ENCODE data around the gene ARHGAP1.

ARHGAP1 gene

GRCh38 chr11:46692450-46692849, 8.0 kb downstream of the ARHGAP1 start:
- no peak for DNase-seq

DNA sequence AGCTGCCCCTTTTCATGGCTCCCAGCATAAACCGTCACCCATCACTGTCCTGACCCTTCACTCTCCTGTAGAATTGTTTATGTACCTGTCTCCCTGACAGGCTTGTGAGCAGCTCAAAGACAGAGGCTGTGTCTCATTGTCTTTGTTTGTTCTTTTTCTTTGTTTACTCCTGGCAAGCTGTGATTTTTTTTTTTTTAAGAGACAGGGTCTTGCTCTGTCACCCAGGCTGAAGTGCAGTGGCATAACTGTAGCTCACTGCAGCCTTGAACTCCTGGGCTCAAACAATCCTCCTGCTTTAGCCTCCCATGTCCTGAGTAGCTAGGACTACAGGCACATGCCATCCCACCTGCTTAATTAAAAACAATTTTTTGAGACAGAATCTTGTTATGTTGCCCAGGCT, 9.7 kb downstream of the ARHGAP1 start:
- no peak for DNase-seq

DNA sequence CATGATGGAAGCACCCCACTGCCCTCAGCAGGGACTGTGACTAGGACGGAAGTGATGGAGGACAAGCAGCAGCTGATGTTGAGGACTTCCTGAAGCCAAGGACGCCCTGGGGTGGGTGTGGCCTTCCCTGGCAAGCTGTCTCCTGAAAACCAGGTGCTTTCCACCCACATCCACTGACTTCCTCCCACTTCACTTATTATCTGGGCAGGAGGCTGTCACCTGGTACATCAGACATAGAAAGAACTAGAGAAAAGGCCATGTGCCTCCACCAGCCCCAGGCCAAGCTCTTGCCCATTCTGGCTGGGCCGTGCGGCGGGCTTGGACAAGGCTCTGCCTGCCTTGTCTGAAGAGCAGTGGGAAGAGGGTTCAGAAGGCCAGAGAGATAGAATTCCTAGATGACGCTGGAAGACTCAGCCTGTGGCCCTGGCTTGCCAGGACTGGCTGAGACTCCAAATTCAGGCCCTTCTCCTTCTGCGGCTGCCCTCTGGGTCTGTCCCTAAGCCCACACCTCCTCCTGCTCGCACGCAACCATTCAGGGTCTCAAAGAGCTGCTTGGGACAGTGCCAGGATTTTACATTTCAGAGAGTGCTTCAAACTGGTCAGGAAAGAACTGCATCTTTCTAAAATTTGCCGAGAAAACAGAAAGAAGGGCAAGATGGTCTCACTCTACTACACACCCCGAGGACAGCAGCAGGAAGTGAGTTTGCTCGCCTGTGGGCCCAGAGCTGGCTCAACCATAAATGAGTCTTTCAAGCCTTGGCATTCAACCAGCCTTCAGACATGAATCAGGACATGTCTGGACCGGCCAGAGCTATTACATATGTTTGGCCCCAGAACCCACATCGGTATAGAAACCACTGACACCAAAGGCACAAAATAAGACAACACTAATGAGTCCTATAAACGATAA, 13.3 kb downstream of the ARHGAP1 start:
- no peak for DNase-seq

GRCh38 chr11:46684367-46684766, 16.1 kb downstream of the ARHGAP1 start:
- DNase-seq: no peak

GRCh38 chr11:46682773-46683752, 17.4 kb downstream of the ARHGAP1 start:
- DNase-seq: no peak

DNA sequence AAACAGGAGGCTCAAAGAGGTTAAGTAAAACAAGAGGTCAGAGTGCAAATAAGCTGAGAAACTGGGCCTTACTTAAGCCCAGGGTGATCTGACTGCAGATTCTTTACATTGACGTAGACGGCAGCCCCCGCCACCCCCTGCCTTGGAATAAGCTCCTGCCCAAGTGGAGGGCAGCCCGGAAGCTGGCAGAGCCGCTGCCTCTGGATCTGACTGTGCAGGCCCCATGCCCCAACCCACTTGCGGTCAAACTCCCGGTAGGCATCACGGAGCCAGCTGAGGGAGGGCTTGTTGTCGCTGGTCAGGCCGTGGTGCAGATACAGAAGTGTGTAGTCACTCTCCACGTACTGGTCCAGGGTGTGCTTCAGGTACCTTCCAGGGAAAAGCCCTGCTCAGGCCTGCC, 18.6 kb downstream of the ARHGAP1 start:
- no peak for DNase-seq

GRCh38 chr11:46680815-46681214, 19.6 kb downstream of the ARHGAP1 start:
- DNase-seq: no peak

- DNase-seq: no peak
Observed at GRCh38 chr11:46680164-46680760, 20.2 kb downstream of the ARHGAP1 start.

DNA sequence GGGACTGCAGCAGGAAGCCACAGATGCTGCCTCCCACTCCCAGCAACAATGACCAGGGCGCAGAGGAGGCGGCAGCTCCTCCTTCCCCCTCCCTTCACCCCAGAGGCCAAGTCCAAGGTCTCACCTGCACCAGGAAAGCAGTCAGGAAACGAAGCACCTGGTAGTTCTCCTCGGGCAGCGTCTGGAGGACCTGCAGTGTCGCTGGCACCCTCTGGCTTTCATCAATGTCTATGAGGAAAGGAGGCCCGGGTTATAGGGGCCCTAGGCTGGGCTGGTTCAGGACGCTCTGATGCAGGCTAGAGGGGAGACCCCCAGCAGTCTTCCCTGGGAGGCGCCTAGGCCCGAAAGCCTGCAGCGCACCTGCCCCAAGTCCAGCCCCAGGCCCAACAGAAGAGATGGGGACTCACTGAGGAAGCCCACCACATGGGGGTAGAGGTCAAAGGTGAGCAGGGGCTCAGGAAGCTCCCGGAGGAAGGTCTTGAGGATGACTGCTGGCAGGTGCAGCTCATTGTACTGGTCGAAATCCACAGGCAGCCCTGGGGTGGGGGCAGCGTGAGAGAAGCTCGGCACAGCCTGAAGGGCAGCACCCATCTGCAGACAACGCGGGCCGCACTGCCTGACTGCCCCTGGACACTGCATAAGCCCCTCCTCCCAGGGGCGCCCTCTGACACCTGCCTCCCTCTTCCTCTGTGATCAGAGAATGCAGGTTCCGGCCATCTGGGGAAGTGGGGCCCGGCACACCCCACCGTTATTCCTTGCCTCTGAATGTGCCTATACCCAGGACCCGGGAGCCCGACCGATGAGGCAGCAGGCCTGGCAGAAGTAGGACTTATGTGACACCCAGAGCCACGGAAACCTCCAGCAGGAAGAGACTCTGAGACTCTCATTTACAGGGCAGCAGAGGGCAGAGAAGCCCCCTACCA, 20.9 kb downstream of the ARHGAP1 start:
- DNase-seq: no peak

DNA sequence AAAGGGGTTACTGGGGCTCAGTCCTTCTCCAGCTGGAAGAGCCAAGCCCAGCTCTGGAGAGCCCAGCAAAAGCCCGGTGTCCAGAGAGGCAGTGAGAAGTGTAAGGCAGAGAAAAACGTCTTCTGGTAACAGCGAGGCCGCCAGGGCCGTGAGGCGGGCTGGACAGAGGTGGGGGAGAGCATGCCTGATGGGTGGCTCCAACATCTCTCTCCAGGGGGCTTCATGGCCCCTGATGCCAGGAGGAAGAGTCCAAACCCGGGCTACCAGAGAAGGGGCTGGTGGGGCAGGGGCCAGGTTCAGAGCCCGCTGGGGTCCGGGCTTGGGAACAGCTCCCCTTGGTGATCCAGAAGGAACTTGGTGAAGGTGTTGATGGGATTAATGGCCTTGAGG, 21.7 kb downstream of the ARHGAP1 start:
- DNase-seq: no peak

GRCh38 chr11:46677991-46678740, 22.3 kb downstream of the ARHGAP1 start:
- DNase-seq: no peak

- no peak for DNase-seq
Observed at GRCh38 chr11:46677169-46677568, 23.2 kb downstream of the ARHGAP1 start.

GRCh38 chr11:46676436-46677158, 23.8 kb downstream of the ARHGAP1 start:
- no peak for DNase-seq

DNA sequence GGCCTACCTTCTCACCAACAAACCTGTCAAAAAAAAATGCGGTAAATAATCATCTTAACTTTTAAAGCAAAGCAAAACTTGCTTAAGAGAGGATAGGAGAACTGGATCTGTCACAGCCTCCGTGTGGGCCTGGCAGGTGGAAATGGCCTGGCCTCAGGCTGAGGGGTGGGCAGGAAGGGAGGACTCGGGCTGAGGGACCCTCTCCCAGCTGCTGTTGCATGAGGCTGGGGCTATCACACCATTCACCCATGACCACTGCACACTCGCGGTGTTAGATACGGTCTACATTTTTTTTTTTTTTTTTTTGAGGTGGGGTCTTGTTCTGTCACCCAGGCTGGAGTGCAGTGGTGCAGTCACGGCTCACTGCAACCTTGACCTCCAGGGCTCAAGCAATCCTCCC, 24.5 kb downstream of the ARHGAP1 start:
- DNase-seq: no peak

DNA sequence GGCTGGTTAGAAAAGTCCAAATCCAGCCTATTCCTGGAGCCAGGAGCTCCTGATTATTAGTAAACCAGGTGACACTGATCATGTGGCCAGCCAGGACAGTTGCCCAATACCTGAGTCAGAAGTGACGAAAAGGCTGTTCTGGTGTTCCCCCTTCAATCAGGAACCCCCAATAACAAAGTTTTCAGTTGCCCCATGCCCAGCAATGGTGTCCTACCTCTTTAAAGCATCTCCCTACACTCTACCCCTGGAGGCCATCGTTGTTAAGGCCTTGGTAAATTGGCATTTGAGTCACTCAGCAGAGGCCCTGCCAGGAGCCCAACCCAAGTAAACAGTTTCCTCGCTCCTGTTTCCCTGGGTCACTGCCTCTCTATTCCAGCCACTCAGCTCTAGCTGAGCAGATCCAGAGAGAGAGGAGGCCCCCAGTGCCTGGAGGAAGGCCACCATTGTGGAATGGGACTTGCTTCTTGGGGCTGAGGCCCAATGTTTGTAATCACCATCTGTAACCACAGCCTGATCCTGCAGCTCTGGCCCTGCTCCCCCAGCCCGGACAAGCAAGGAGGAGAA, 25.0 kb downstream of the ARHGAP1 start:
- DNase-seq: no peak

DNA sequence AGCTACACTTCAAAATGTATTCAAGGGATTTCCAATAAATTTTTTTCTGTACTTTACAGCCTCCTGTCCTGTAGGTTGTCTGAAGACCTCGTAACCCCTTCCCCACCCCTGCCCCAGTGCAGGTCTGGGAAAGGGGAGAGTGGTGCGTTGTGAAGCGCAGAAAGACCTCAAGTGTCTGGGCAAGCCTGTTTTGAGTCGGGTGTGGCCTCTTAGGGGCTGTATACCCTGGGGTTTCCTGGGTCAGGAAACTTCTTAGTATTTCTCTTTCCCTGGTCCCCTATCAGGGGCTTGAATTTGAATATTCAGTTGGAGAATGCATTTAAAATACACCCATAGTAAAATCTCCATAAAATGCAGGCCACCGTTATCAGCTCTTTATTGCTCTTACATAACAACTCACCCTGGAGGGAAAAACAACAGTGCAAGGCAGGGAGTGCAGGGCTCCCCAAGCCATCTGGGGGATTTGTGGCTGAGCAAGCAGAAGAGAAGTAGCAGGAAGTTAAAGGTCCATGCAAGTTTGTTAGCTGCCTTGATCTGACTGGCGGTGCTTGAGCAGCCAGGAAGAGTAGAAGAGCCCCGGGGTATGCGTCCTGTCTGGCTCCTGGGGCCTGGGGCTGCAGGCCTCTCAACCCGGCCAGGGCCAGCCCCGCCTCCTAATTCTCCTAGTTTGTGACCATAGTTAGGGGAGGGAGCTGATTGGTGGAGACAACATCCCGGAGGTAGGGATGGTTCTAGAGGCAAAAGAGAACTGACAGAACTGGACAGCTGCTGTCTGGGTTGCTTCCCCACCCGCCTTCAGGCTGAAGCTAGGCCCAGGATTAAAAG, 25.7 kb downstream of the ARHGAP1 start:
- DNase-seq: no peak

DNA sequence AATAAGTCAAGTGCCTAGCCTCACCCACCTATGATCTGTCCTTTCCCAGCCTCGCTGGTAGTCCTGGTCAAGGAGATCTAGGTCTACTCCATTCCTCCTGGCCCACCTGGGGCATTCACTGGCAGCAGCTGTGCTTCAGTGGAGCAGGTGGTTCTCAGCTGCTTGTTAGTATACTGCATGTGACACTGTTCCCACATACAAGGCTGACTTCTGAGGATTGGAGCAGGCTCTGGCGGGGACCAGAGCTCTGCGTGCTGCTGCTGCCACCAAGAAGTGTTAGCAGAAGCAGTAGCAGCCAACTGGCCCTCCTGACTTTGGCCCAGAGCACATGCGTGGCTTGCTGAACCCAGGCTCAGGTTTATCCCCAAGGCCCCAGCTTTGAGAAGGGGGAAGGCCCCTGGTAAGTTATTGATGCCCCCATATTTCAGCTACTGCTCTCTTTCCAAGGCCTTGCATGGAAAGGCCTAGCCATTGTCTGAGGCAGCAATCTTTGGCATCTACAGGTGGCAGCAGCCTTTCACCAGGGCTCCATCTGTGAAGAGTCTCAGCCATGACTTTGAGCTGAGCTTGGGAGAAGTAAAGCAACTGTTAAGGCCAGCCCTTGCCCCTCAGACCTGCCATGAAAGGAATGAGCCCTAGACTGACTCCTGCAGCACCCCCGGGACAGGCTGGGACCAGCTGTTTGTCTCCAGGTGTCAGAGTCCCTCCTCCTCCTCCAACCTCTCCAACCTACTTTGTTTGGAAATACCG, 26.5 kb downstream of the ARHGAP1 start:
- no peak for DNase-seq

- DNase-seq: no peak
Observed at GRCh38 chr11:46672381-46672839, 28.0 kb downstream of the ARHGAP1 start.

DNA sequence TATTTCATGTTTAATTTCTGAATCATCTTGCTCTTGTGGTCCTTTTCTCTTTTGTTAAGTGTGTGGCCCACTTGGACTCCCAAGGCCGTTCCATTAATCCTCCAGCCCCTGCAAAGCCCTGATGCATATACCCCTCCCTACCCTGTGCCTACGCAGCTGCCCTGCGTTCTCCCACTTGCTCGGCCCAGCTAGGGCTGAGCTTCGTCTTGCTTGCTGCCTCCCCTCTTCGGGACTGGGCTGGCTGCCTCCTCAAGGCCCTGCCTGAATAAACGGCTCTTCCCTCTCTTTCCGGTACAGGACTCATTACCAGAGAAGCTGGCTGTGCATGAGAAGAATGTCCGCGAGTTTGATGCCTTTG, 28.5 kb downstream of the ARHGAP1 start:
- no peak for DNase-seq
